C4-2B (cell line): ENCODE results near the gene NOLC1.

Experiments used
- H3K27ac ChIP-seq: fragments of 450-650 bp; 2 replicates; pipeline ENCODE4 v1.5.1; 2017
- ZFX ChIP-seq: fragments of 450-650 bp; IDR thresholded peaks from 2 replicates; pipeline ENCODE4 v1.6.1; 2017
- TF ChIP-seq, protein P1 (sequence below): fragments of 450-650 bp; conservative IDR thresholded peaks from 2 replicates; pipeline ENCODE4 v1.5.1; 2017; ENCODE audit warnings: mild to moderate bottlenecking

The NOLC1 gene

DNA sequence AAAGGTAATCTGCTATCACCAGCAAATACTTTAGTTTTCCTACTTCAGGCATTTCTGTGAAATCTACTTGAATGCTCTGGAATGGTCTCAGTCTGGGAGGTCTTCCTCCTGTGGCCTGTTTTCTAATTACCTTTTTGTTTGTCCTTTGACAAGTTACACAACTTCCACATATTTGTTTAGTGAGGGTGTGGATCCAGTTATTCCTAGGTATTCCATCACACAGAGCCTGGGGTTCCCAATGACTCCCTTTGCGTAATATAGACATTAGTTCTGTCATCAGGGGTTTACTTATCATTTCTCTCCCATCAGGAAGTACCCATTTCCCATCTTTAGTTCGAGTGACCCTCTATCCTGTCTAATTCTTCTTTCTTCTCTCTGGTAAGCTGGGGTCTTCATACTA is 45.8 kb downstream of the NOLC1 start:
- no peak overlapping the region for H3K27ac ChIP-seq
- TF ChIP-seq, protein P1, sequence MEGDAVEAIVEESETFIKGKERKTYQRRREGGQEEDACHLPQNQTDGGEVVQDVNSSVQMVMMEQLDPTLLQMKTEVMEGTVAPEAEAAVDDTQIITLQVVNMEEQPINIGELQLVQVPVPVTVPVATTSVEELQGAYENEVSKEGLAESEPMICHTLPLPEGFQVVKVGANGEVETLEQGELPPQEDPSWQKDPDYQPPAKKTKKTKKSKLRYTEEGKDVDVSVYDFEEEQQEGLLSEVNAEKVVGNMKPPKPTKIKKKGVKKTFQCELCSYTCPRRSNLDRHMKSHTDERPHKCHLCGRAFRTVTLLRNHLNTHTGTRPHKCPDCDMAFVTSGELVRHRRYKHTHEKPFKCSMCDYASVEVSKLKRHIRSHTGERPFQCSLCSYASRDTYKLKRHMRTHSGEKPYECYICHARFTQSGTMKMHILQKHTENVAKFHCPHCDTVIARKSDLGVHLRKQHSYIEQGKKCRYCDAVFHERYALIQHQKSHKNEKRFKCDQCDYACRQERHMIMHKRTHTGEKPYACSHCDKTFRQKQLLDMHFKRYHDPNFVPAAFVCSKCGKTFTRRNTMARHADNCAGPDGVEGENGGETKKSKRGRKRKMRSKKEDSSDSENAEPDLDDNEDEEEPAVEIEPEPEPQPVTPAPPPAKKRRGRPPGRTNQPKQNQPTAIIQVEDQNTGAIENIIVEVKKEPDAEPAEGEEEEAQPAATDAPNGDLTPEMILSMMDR, result no peak
- TF ChIP-seq ZFX, result no peak

DNA sequence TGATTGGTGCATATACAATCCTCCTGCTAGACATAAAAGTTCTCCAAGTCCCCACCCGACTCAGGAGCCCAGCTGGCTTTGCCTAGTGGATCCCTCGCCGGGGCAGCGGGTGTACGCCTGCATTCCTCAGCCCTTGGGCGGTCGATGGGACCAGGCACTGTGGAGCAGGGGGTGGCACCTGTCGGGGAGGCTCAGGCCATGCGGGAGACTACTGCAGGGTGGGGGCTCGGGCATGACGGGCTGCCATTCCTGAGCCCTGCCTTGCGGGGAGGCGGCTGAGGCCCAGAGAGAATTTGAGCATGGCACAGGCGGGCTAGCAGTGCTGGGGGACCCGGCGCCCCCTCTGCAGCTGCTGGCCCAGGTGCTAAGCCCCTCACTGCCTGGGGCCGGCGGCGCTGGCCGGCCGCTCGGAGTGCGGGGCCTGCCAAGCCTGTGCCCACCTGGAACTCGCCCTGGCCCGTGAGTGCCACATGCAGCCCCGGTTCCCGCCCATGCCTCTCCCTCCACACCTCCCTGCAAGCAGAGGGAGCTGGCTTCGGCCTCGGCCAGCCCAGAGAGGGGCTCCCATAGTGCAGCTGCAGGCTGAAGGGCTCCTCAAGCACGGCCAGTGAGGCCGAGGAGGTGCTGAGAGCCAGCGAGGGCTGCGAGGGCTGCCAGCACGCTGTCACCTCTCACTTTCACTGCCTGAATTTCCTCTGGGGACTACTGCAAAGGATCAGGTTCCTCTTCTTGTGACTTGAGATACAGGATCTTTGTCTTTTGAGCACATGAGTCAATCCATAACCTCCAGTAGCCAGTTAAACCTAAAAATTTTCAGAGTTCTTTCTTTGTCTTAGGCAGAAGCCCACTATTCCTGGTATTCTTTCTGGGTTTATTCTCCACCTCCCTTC is 48.8 kb downstream of the NOLC1 start:
- TF ChIP-seq ZFX, result no peak
- TF ChIP-seq, protein P1, result no peak
- no peak overlapping the region for H3K27ac ChIP-seq

DNA sequence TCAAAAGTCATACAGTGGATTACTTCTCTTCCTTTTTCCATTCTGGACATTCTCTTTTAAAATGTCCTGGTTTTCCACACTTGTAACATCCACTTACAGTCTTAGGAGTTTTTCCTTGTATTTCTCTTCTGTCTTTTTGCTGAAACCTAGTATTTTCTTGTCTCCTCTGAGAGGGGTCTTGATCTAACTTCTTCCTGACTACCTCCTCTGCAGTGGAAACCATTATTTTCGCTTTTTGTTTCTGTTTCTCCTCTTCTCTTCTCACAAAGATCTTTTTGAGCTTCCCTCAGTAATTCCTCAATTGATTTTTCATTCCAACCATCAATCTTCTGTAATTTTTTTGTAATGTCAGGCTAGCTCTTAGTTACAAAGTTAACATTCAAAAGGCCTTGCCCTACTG is 50.2 kb downstream of the NOLC1 start:
- TF ChIP-seq, protein P1, result no peak
- TF ChIP-seq ZFX, result no peak
- H3K27ac ChIP-seq, result no peak overlapping the region

DNA sequence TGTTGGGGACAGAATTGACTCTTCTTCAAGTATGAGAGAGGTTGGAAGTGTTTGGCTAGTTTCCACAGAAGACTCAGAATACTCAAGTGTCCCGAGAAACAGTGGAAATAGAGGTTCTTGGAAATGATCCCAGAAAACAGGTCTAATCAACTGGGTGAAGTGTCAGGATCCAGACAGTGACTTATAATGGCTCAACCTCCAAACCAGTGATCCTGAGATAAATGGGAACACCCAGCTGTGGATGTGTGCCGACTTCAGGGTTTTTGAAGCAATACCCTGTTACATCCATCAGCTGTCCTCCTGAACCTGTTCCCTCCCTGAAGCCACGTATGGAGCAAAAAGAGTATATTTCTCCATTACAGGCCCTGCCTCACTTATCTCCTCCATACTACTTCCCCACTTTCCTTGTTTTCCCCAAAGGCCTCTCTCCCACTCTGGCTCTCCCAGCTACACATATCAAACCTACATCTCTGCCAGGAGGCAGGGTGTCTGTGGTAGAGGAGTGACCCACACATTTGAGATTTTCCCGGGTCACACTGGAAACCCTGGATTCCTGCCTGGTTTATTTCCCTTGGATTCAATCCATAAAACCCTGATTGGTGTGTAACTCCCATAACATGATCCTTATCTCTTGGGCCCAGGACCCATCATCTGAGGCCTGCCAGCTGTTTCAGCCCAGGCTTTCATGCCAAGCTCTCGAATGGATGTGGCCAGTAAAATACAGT is 56.3 kb downstream of the NOLC1 start:
- no peak overlapping the region; the same call in 1 of the 2 replicates for H3K27ac ChIP-seq
- TF ChIP-seq, protein P1, result no peak
- TF ChIP-seq ZFX, result no peak

DNA sequence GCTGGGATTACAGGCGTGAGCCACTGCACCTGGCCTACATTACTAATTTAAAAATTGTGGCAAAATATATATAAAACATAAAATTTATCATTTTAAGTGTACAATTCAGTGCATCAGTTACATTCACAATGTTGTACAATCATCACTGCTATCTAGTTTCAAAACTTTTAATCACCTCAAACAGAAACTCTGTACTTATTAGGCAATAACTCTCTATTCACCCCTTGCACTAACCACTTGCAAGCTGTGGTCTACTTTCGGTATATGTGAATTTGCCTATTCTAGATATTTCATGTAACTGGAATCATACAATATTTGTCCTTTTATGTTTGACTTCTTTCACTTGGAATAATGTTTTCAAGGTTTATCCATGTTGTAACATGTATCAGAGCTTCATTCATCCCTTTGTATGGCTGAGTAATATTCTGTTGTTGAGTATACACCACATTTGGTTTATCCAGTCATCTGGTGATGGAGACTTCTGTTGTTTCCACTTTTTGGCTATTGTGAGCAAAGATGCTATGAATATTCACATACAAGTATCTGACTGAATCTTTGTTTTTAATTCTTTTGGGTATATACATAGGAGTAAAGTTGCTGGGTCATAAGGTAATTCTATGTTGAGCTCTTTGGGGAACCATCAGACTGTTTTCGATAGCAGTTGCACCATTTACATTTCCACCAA is 59.6 kb downstream of the NOLC1 start:
- no peak overlapping the region for H3K27ac ChIP-seq
- TF ChIP-seq, protein P1, result no peak
- no peak for TF ChIP-seq ZFX
